ENCODE results near the gene SHROOM1.
"Not testable (repeated sequence)": the region's sequence is repeated elsewhere in the genome, so short reads cannot be mapped to it uniquely, and the experiment has no call there.

The SHROOM1 gene

DNA sequence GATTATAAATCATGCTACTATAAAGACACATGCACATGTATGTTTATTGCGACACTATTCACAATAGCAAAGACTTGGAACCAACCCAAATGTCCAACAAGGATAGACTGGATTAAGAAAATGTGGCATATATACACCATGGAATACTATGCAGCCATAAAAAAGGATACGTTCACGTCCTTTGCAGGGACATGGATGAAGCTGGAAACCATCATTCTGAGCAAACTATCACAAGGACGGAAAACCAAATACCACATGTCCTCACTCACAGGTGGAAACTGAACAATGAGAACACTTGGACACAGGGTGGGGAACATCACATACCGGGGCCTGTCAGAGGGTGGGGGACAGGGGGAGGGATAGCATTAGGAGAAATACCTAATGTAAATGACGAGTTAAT lies 24.6 kb downstream of the SHROOM1 start:
- not testable (repeated sequence) for DNase-seq

- DNase-seq: not testable (repeated sequence)
These were observed 26.2 kb downstream of the SHROOM1 start for GRCh38 chr5:132804219-132804618.

GRCh38 chr5:132802685-132803066 lies 27.8 kb downstream of the SHROOM1 start:
- DNase-seq: not testable (repeated sequence)

DNA sequence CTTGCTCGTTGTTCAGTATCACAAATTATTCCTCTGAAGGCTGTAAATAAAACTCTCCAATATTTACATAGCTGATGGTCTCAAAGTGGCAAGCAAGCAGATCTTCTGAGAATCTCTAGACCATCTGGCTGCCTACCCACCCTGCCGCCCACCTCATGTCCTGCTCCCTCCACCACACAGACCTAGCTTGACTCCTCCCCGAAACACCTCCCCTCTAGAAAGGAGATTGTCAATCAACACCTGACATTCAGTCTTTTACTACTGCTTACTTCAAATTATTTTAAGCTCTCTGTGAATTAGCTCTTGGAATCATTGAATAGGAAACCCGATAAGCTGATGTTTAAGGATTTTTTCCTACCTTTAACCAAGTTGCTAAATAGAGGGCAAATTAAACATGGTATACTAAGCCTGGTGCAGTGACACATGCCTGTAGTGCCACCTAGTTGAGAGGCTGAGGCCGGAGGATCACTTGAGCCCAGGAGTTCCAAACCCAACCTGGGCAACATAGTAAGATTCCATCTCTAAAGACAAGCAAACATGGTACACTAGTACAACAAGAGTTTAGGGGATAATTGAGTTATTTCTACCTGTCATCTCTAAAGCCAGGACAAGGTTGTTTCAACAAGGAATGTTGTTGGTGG lies 28.3 kb downstream of the SHROOM1 start:
- DNase-seq: no peak

DNA sequence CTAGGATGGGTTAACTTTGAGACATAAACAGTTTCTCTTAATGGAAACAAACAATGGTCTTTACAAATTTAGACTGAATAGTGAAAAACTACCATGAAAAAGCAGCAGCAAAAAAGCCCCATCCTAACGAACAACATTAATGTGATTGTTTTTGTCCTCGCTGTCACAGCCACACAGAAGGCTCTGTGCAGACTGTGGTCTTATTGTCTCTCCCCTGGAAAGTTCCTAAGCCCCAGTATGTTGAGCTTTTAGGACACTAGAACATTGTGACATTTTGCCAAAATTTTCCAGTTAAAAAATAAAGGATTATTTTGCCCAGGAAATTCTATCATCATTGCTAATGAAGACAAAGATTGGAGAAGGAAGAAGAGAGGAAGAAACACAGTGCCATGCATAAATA lies 29.9 kb downstream of the SHROOM1 start:
- DNase-seq: no peak

GRCh38 chr5:132799392-132799791 lies 31.1 kb downstream of the SHROOM1 start:
- DNase-seq: no peak

GRCh38 chr5:132797651-132798050 lies 32.8 kb downstream of the SHROOM1 start:
- no peak for DNase-seq

- DNase-seq: no peak
These were observed 39.4 kb downstream of the SHROOM1 start for GRCh38 chr5:132791026-132791425.

DNA sequence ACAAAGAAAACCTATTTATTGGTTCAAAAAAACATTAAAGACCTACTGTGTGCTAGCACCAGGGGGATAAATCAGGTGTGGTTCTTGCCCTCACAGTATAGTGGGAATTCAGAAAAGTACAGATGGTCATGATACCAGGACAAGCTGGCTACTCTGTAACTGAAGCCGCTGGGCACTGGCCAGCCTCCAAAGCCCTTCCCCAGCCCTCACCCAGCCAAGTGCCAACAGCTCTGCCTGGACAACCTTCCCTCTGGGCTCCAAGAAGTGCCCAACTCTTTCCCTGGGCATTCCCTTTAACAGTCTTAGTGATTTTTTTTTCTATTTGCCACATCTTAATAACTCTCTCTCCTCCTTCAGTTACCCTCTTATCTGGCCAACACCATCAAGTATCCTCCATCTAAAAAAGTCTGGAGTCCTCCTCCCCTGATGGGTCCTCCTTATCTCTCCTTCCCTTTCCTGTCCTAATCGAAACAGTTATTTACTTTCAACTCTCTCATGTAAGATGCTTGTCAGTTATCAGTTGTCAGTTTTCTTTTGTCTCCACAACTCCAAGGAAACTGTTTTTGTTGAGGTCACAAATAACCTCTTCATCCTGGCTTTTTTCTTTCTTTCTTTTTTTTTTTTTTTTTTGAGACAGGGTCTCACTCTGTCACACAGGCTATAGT lies 40.1 kb downstream of the SHROOM1 start:
- no peak for DNase-seq

DNA sequence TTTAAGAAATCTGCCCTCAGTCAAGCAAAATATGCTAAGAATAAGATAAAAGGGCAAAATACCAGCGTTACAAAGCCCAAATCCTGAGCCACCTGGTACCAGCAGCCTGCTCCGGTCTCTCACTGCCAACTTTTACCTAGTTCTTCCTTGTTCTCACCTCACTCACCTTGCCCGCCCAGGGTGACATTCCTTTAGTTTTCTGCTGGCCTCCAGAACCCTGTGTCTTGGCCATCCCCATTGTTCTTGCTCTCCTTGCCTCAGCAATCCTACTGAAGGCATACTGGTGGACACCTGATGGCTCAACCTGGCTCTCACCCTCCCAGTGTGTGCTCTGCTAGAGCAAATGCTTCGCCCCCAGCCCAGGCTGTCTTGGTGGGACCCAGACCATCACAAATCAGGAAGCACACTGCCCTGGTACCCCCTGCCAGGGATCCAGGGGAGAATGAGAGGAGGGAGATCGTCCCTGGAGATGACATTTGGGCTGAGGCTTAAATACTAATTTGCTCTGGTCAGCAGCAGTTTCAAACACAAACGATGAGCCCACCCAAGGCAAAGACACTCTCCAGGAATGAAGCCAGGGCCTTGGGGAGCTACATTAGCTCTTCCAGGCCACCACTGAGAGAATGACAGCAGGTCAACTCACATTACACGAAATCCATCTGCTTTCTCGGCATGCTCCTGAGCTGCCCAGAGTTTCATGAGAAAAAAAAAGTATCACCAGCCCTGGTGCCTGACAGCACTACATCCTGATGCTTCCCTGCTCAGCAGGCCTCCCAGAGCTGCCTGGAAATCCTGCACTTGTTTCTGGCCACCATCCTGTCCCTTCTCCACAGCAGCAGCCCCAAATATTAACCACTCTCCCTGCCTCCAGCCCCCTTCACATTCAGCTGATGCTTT lies 41.2 kb downstream of the SHROOM1 start:
- no peak for DNase-seq

GRCh38 chr5:132788508-132788907 lies 41.9 kb downstream of the SHROOM1 start:
- DNase-seq: peak; percentile 20

DNA sequence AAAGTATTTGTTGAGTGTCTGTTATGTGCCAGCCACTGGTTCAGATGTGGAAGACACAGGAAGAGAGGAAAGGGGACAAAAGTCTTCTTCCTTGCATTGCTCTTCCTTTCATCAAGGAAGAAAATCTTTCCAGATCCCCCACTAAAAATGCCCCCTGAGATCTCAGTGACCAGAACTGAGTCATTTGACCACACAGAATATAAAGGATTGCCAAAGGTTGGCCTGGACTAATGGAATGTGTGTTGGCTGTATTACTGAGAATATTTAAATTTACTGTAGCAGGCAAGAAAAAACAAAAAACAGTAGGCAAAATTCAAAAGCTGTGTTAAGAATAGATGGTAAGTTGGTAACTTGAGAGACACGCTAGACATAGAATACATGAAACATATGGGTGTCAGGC lies 43.4 kb downstream of the SHROOM1 start:
- no peak for DNase-seq

- no peak for DNase-seq
These were observed 44.6 kb downstream of the SHROOM1 start for GRCh38 chr5:132785864-132786263.

GRCh38 chr5:132785365-132785764 lies 45.1 kb downstream of the SHROOM1 start:
- DNase-seq: no peak

DNA sequence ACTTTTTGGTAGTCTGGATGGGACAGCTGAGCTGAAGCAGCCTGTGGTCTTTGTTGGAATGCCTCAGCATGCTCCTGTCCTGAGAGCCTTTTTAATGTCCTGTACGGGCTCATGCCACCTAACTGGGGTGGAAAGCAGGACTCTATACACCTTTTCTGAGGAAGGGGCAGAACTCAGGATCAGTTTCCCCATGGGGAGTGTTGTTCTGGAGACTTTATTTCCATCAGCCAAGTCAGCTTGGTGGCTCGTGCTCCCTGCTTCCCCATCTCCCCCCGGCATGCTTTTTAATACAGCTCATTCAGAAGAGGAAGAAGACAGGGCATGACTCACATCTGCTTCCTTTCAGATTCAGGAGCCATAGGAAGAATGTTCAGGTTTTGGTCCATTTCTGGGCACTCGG lies 48.3 kb downstream of the SHROOM1 start:
- peak; percentile 43 for DNase-seq

- DNase-seq: no peak
These were observed 49.4 kb downstream of the SHROOM1 start for GRCh38 chr5:132781029-132781428.

GRCh38 chr5:132780577-132780976 lies 49.9 kb downstream of the SHROOM1 start:
- DNase-seq: no peak

DNA sequence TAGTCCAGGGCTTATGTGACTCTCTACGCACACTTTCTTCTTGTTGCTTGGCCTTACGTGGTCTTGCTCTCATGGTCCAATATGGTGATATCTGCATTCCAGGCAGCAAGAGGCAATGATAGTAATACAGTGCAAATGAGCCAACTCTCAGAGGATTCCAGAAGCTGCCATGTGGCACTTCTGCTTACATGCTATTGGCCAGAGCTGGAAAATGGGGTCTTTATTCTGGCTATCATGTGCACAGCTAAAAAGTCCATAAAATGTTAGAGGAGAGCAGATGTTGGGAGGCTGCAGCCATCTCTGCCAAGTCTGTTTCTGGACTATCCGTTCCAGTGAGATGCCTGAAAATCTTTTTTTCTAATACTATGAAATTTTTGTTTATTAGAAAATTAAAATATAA lies 50.5 kb downstream of the SHROOM1 start:
- DNase-seq: no peak

- DNase-seq: no peak
These were observed 51.6 kb downstream of the SHROOM1 start for GRCh38 chr5:132778856-132779255.

DNA sequence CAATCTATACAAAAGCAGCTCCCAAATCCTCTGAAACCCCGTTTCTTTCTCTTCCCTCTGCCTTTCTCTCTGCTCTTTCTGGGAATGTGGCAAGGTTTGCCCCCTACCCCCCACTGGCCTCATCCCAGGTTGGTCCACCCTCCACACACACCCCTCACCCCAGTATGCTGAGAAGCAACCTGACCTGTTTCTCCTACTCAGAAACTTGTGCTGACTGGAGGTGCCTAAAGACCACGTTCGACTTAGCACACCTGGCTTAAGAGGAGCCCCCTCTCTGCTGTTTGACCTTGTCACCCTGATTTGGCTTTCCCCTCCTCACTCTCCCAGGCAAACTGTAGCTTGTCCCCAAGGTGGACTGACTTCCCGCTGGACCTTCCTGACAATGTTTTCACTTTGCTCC lies 52.3 kb downstream of the SHROOM1 start:
- DNase-seq: no peak

DNA sequence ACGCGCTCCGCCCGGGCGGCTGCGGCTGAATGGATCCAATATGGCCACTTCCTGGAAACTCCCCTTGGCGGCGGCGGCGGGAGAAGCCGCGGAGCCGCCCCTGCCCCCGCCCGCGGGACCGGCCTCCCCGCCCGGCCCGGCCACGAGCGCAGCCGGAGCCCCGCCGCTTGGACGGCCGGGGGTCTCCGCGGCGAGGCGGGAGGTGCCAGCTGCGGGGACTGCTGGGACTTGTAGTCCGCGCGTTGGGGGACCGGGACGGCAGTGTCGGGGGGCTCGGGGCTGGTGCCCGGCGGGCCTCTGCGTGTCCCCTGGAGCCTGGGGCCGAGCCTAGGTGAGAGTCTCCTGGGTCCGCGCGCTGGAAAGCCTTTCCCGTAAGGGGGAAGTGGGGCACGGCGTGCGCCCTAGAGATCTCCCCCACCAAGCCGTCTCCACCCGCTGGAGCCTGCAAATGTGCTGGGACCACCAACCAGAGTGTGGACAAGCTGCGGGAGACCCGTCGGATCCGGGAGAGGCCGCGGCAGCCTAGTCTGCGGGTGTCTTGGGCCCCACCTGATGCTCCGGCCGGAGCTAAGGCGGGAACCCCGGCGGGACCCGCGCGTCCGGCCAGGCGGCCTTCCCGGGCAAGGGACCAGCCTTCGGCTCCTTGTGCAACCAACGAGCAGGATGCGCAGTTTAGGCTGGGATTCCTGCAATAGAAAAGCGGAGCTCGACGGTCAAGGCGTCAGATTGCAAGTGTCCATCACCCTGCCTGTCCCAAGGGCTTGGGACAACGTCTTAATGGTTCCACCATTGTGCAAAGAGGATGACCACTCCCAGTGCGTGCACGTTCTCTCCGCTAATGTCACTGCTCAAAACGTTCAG lies 53.0 kb downstream of the SHROOM1 start, which contains the start of gene SEPTIN8:
Gene SEPTIN8, minus strand, starts transcription at position 31 of the 861 bp plus-strand sequence. CDS start 102 bp downstream, outside the sequence.
- peak; percentile 62 for DNase-seq

- no peak for DNase-seq
These were observed 53.6 kb downstream of the SHROOM1 start for GRCh38 chr5:132776938-132777208.
